Ovary (tissue), 9 donors: ENCODE data around the gene METTL27. TPM values are rescaled to one million over a fixed set of nuclear protein-coding genes. Genes with fewer than 3 reads are reported as not detected.
"Not testable (repeated sequence)": the region's sequence is repeated elsewhere in the genome, so short reads cannot be mapped to it uniquely, and the experiment has no call there.

Experiments
- DNase-seq, 5 donors: peaks; one replicate each; pipeline ENCODE4 v3.0.0-alpha.2; 2019 to 2020
- H3K27ac ChIP-seq, 2 donors: fragments of 200-600 bp; one replicate each; pipeline versions ENCODE4 v1.5.1 to v1.8.0; 2019 to 2022
- H3K27me3 ChIP-seq: fragments of 200-600 bp; one replicate; pipeline ENCODE4 v1.8.0; 2022
- H3K36me3 ChIP-seq: fragments of 200-600 bp; sonication (generic); one replicate; pipeline ENCODE4 v1.5.1; 2019
- H3K4me1 ChIP-seq: one replicate; pipeline ENCODE4 v1.8.1; 2013; ENCODE audit warnings: mild to moderate bottlenecking, moderate library complexity; ENCODE audit not compliant: insufficient read depth
- H3K4me3 ChIP-seq: fragments of 200-600 bp; sonication (generic); one replicate; pipeline ENCODE4 v1.5.1; 2017
- H3K9me3 ChIP-seq, 2 donors: fragments of 200-600 bp in 1 of 2; sonication (generic) in 1 of 2; one replicate each; pipeline versions ENCODE4 v1.5.1 to v1.8.1; 2013 to 2019; ENCODE audit warnings: mild to moderate bottlenecking in 1 of 2, moderate library complexity in 1 of 2
- CTCF ChIP-seq, 3 donors: fragments of 450-650 bp in 2 of 3; fragments of 200-600 bp in 1 of 3; IDR thresholded peaks; one replicate each; pipeline versions ENCODE4 v1.5.1 to v1.8.0; 2016 to 2022; ENCODE audit warnings: antibody characterized with exemption in 3 of 3, mild to moderate bottlenecking in 1 of 3
- EP300 ChIP-seq: sonication (generic); formaldehyde crosslinking; IDR thresholded peaks from one replicate; pipeline ENCODE4 v1.6.1; 2017; ENCODE audit warnings: antibody characterized with exemption
- POLR2A ChIP-seq: fragments of 450-650 bp; IDR thresholded peaks from one replicate; pipeline ENCODE4 v1.6.1; 2017; ENCODE audit warnings: antibody characterized with exemption, mild to moderate bottlenecking, moderate library complexity
- WGBS, 3 donors: extraction: QIAGEN DNeasy Blood & Tissue Kit in 1 of 3; methylation state at CpG; one replicate each; pipeline versions ENCODE4 v1.1.5 to v1.1.7; 2013 to 2017; 5-methylcytosine and 5-hydroxymethylcytosine counted together
- intact Hi-C, 4 donors: fragments of 100-400 bp; cut with DNase I; formaldehyde crosslinking; loops; one replicate each; pipeline versions ENCODE4 v1.11.0 to v1.15.1; 2022 to 2023
- polyA plus RNA-seq, 2 donors: library from polyadenylated mRNA; stranded (reverse); fragments of 200-250 nt in 1 of 2; fragments of 350-450 nt in 1 of 2; fragmentation: Illumina TruSeq in 1 of 2; extraction: RNeasy Lipid Tissue Mini Kit (QIAGEN cat#74804) in 1 of 2; gene quantifications; one replicate each; pipeline ENCODE4 v1.2.3, GENCODE V29; 2013 to 2014
- total RNA-seq, 7 donors: library from RNA; depleted of rRNA in 2 of 7; stranded (reverse); fragments of >200 nt in 2 of 7; fragmentation: NEBNext Ultra II Directional in 3 of 7; extraction: Animal tissue kit (Norgen Biotek cat#: 25700) in 3 of 7; gene quantifications; one replicate each; pipeline versions ENCODE4 v1.1.0 to v1.2.4, GENCODE V29; 2016 to 2023
- donor health status: DM: no; HTN: no; CAD: no; lungs with moderate emphysema.
- donor health status: DM: no; HTN: no; CAD: no.
- donor health status: Bipolar disorder and iron deficiency.
- donor health status: DM: yes; HTN: yes; CAD: no.
- donor health status: DM: no; HTN: no; CAD: no.
- donor health status: DM: yes; HTN: yes; CAD: no.

Gene METTL27
- total and polyA plus RNA-seq, 9 donors, result 1.8 to 25.6 (median 3.6) TPM; not detected in 1

GRCh38 chr7:73852500-73852899 is 10.2 kb upstream of the METTL27 start:
- Histone ChIP-seq H3K27ac (no peak overlapping the region), H3K9me3 (no peaks in the 10 kb centered on the region), H3K4me3 (no peak overlapping the region), H3K36me3 (no peaks in the 10 kb centered on the region), H3K4me1 (no peaks in the 10 kb centered on the region), H3K27me3 (no peaks in the 10 kb centered on the region)
- TF ChIP-seq CTCF (IDR thresholded peaks at IDR 0.05) (no peak), POLR2A (no peak), EP300 (no peak)
- DNase-seq, result no peak
- intact Hi-C loops, result loop anchor here (10.0 kb wide), 3 partner anchors 108 to 248 kb away; partner anchors contain the start of gene ABHD11 (in 1 of the 4)
- 62 to 67% (median 64%) methylated on average over 5 of the region's 5 CpGs for WGBS, 3 donors

GRCh38 chr7:73851410-73852338 is 9.4 kb upstream of the METTL27 start:
- WGBS, 3 donors, result 21 to 26% (median 25%) methylated on average over 8 of the region's 8 CpGs
- Histone ChIP-seq H3K36me3 (no peaks in the 10 kb centered on the region), H3K4me1 (no peaks in the 10 kb centered on the region), H3K4me3 (no peak overlapping the region), H3K9me3 (no peaks in the 10 kb centered on the region), H3K27me3 (no peaks in the 10 kb centered on the region), H3K27ac (no peak overlapping the region)
- no peak for DNase-seq
- intact Hi-C loops, result loop anchor here (10.0 kb wide), 3 partner anchors 107 to 247 kb away; partner anchors contain the start of gene ABHD11 (in 1 of the 4)
- TF ChIP-seq POLR2A, result no peak
- no peak for TF ChIP-seq CTCF (IDR thresholded peaks at IDR 0.05)
- no peak for TF ChIP-seq EP300

GRCh38 chr7:73850781-73851207 is 8.5 kb upstream of the METTL27 start:
- intact Hi-C loops, result loop anchor here (10.0 kb wide), 3 partner anchors 106 to 246 kb away; partner anchors contain the start of gene ABHD11 (in 1 of the 4)
- 42 to 49% (median 43%) methylated on average over 4 of the region's 4 CpGs for WGBS, 3 donors
- no peaks in the 10 kb centered on the region for H3K27me3 ChIP-seq
- no peaks in the 10 kb centered on the region for H3K9me3 ChIP-seq
- no peak for DNase-seq
- no peaks in the 10 kb centered on the region for H3K36me3 ChIP-seq
- TF ChIP-seq POLR2A (no peak), EP300 (no peak), CTCF (IDR thresholded peaks at IDR 0.05) (no peak)
- H3K4me3 ChIP-seq, result no peak overlapping the region
- H3K4me1 ChIP-seq, result no peaks in the 10 kb centered on the region
- H3K27ac ChIP-seq, result no peak overlapping the region

- Histone ChIP-seq H3K4me3 (no peak overlapping the region), H3K36me3 (no peaks in the 10 kb centered on the region), H3K27me3 (no peaks in the 10 kb centered on the region), H3K9me3 (no peaks in the 10 kb centered on the region), H3K4me1 (no peaks in the 10 kb centered on the region), H3K27ac (no peak overlapping the region)
- intact Hi-C loops, result loop anchor here in 2 of 4 donors (10.0 kb wide), 2 partner anchors 113 to 737 kb away; partner anchors contain the start of gene ABHD11 (in 1 of the 2)
- 90 to 92% (median 91%) methylated on average over 10 of the region's 10 CpGs for WGBS, 3 donors
- no peak for DNase-seq
- TF ChIP-seq POLR2A, result no peak
- no peak for TF ChIP-seq CTCF (IDR thresholded peaks at IDR 0.05)
- no peak for TF ChIP-seq EP300
These were observed 5.8 kb upstream of the METTL27 start for GRCh38 chr7:73847941-73848723.

GRCh38 chr7:73845701-73846195 is 3.4 kb upstream of the METTL27 start:
- H3K4me3 ChIP-seq, H3K4me1 ChIP-seq, H3K36me3 ChIP-seq, H3K9me3 ChIP-seq, H3K27me3 ChIP-seq, H3K27ac ChIP-seq: not testable (repeated sequence)
- intact Hi-C loops, result loop anchor here in 2 of 4 donors (10.0 kb wide), 2 partner anchors 111 to 739 kb away; partner anchors contain the start of gene ABHD11 (in 1 of the 2)
- peak in 1 of 5 donors; percentile 65 for DNase-seq
- 35 to 41% (median 37%) methylated on average over 12 of the region's 12 CpGs for WGBS, 3 donors
